Epithelial cell of esophagus (primary cell): Measurements from ENCODE around the gene PIWIL1.

Source experiments
- DNase-seq: peaks from one replicate; pipeline ENCODE4 v3.0.0; 2010; ENCODE audit warnings: low read depth
- H3K4me3 ChIP-seq: 2 replicates; pipeline ENCODE4 v1.5.1; 2011; ENCODE audit warnings: mild to moderate bottlenecking, low read length, control low read depth
- TF ChIP-seq, protein P1 (sequence below): IDR thresholded peaks from 2 replicates; pipeline ENCODE4 v1.5.1; 2011; ENCODE audit warnings: low read depth, mild to moderate bottlenecking, low read length, control low read depth, inconsistent platforms; ENCODE audit not compliant: insufficient read depth; ENCODE audit errors: missing control alignments

Gene PIWIL1

DNA sequence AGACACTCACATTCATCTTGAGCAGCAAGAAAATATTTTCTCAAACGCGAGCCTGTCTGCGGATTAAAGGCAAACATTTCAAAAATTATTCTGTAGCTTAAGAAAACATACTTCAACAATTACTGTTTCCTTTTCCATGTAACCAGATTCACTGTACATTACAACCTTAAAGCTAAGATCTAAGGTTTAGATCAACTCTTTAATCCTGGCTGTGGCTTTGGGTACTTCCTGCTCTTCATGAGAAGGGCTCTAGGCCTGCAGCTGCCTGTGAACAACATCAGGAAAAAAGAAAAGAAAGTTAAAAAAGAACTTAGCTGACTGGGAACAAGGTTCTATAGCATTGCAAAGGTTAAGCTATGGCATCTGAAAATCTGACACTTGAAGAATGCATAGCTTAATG is 21.4 kb upstream of the PIWIL1 start:
- no peak for DNase-seq
- TF ChIP-seq, protein P1, sequence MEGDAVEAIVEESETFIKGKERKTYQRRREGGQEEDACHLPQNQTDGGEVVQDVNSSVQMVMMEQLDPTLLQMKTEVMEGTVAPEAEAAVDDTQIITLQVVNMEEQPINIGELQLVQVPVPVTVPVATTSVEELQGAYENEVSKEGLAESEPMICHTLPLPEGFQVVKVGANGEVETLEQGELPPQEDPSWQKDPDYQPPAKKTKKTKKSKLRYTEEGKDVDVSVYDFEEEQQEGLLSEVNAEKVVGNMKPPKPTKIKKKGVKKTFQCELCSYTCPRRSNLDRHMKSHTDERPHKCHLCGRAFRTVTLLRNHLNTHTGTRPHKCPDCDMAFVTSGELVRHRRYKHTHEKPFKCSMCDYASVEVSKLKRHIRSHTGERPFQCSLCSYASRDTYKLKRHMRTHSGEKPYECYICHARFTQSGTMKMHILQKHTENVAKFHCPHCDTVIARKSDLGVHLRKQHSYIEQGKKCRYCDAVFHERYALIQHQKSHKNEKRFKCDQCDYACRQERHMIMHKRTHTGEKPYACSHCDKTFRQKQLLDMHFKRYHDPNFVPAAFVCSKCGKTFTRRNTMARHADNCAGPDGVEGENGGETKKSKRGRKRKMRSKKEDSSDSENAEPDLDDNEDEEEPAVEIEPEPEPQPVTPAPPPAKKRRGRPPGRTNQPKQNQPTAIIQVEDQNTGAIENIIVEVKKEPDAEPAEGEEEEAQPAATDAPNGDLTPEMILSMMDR: no peak
- no peak overlapping the region for H3K4me3 ChIP-seq

DNA sequence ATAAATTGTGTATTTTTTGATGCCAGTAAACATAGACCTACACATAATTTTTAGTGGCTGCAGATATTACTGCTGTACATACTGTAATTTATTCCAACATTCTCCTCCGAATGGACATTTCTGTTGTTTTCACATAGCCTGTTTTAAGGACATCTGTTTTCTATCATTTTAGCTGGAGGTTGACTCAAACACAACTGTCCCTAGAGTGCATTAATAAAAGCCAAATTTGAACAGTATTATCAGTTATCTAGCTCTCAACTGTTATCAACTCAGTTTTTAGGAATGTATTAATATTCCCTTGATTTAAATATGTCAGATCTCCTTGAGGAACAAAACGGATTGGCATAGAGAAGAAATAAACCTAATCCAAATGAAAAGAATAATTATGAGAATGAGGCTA is 17.2 kb upstream of the PIWIL1 start:
- H3K4me3 ChIP-seq: no peak overlapping the region
- TF ChIP-seq, protein P1: no peak
- no peak for DNase-seq

DNA sequence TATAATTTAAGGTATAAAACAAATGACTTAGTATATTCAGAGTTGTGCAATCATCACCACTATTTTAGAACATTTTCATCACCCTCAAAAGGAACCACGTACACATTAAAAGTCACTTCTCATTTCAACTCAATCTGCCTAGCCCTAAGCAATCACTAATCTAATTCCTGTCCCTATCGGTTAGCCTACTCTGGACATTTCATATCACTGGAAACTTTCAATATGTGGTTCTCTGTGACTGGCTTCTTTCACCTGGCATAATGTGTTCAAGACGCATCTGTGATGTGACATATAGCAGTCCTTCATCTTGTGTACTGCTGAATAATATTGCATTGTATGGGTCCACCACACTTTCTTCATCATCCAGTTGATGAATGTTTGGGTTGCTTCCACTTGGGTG is 15.4 kb upstream of the PIWIL1 start:
- H3K4me3 ChIP-seq: no peak overlapping the region
- no peak for DNase-seq

DNA sequence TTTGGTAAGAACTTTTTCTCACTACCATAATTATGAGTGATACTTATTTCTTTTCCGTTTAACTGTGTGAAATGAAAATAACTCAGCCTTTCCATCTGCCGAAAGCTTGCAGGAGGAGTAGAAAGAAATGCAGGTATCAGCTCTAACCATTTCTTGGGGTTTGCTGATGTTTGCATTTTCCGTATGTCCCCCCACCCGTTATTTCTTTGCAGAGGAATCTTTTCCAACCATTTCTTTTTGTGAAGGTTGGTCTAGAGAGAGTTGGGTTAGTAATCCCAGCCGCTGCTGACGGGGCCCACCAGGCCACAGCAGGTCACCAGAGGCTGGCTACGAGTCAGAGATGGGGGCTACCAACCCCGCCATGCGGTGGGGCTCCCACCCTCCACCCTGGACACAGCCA is 7.0 kb upstream of the PIWIL1 start:
- TF ChIP-seq, protein P1: no peak
- H3K4me3 ChIP-seq: no peak overlapping the region
- DNase-seq: no peak

More for the DNA sequence above, 15.4 kb upstream of the PIWIL1 start:
- TF ChIP-seq, protein P1: no peak

DNA sequence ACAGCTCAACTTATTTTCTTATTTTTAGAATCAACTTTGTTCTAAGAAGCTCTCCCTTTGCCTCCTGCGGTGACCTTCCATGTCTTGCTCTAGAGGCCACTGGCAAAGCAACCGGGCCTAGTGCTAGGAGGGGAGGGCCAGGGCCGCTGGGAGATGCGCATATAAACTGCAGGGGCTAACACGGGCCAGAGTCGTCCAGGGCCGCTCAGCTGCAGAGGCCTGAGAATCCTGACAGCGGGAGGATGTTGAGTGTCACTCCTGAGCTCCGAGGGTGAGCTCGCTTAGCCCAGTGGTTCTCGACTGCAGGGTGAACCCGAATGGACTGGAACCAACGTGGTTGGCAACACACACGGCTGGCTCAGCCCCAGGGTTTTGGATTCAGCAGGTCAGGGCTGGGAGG is 6.5 kb upstream of the PIWIL1 start:
- H3K4me3 ChIP-seq: no peak overlapping the region
- TF ChIP-seq, protein P1: no peak
- DNase-seq: no peak

DNA sequence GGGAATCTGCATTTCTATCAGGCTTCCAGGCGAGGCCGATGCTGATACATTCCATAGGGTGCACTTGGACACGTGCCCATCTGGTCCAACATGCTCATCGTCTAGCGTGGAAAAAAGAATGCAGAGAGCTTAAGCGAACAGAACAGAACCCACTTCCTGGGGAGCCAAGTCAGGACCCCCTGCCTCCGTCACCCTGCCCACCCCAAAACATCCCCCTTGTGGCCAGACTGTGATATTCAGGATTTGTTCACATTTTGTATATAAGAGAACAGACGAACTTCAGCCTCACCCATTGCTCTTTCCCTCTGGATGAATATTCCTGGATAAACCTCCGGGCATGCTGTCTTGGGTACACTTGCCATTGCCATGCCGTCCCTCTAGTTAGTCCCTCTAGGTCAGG is 4.3 kb upstream of the PIWIL1 start:
- DNase-seq: no peak
- TF ChIP-seq, protein P1: no peak
- no peak overlapping the region for H3K4me3 ChIP-seq

DNA sequence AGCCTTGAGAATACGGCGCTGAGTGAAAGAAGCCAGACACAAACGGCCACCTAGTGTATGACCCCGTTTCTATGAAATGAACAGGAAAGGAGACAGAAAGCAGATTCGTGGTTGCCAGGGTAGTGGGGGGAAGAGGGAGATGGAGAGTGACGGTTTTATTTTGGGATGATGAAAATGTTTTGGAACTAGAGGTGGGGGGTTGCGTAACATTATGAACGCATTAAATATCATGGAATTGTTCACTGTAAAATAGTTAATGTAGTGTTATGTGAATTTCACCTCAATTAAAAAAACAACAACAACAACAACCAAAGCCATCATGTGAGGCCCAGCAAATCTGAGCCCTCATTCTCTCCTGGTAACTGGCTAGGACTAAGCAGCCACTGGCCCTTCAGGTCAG is 3.3 kb upstream of the PIWIL1 start:
- TF ChIP-seq, protein P1: no peak
- DNase-seq: no peak
- no peak overlapping the region for H3K4me3 ChIP-seq
